Left cardiac atrium (tissue), 4 donors: ENCODE measurements around the gene ING2. TPM values are rescaled to one million over a fixed set of nuclear protein-coding genes. Genes with fewer than 3 reads are reported as not detected.
"Not testable (repeated sequence)": the region's sequence is repeated elsewhere in the genome, so short reads cannot be mapped to it uniquely, and the experiment has no call there.

Source experiments
- ATAC-seq, 2 donors: fragments of 200-7000 bp; cut with Tn5 transposase; one replicate each; pipeline ENCODE4 v1.9.1; 2020; ENCODE audit warnings: mild to moderate bottlenecking in 2 of 2, moderate library complexity in 2 of 2
- DNase-seq: peaks from one replicate; pipeline ENCODE4 v3.0.0-alpha.2; 2020
- intact Hi-C, 2 donors: fragments of 100-400 bp; cut with DNase I; formaldehyde crosslinking; loops; one replicate each; pipeline versions ENCODE4 v1.14.1 to v1.15.1; 2022 to 2023
- total RNA-seq, 2 donors: library from RNA; stranded (reverse); fragmentation: NEBNext Ultra II Directional; extraction: Animal tissue kit (Norgen Biotek cat#: 25700); gene quantifications; one replicate each; pipeline ENCODE4 v1.2.1, GENCODE V29; 2021
- donor health status: DM: no; HTN: yes; CAD: no.
- donor health status: DM: no; HTN: yes; CAD: no; lungs with severe emphysema.
- donor health status: DM: yes; HTN: yes; CAD: no.
- donor health status: Dilated cardiomyopathy.

ING2 gene
- total RNA-seq, 2 donors from 2014 or later: 5.4 to 6.2 TPM

DNA sequence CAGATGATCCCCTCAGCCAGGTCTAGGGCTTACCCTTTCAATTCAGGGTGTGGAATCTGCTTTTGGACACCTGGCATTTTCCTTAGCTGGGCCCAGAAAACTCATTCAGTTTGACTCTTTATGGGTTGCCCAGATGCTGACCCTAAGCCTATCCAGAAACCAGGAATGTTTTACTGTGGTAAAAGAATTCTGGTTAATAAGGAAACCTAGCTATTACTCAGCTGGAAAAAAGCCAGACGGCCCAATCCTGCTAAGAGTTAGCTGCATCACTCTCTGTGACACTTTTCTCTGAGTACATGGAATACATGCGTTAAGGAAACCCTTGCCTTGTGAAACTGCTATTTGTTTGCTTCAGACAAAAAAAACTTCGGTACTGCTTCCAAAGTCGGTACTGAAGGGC, 28.0 kb downstream of the ING2 start:
- no peak for DNase-seq
- ATAC-seq: no peak
- intact Hi-C loops: no loop called here

DNA sequence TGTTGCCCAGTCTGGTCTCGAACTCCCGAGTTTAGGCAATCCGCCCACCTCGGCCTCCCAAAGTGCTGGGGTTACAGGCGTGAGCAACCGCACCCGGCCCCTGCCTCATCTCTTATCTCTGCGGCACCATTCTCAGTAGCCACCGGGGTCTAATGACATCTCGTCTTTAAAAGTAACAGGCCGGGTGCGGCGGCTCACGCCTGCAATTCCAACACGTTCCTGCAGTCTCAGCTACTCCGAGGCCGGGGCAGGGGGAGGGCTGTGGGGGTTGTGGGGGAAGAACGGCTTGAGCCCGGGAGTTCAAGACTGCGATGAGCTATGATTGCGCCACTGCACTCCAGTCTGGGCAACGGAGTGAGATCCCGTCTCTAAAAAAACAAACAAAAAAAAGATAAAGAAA, 28.8 kb downstream of the ING2 start:
- ATAC-seq (no peak), DNase-seq (no peak)
- intact Hi-C loops: no loop called here

GRCh38 chr4:183540410-183541009, 35.7 kb downstream of the ING2 start:
- ATAC-seq (no peak), DNase-seq (no peak)
- intact Hi-C loops: no loop called here

DNA sequence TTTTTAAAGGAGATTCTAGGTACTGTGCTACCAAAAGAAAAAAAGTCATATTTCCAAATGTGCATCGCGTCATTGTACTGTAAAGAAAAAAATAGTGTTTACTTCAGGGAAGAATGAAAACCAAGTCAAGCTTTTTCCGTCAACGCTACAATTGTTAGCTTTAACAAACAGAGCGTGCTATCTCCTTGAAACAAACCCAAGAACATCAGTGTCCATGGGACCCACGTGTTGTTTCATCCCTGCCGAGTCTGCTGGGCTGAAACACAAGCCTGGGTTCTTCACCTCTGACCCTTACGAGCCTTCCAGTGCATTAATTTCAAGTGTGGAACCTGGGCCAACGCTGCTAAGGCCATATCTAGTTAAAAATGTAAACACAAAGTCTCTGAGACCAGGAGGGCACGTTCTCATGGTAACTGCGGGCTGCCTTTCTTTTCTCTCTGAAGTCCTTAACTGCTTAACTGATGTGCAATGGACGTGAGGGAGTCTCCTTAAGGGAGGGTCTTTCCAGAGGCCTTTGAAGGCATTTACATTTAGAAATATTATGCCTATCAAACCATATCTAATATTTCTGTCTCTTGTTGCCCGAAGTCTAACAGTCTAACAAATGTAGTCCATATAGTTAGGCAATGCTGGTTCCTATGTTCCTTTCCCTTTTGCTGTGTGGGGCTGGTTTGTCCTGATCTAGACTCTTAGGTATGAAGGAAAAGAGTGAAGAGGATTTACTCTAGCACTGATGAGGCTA, 36.3 kb downstream of the ING2 start:
- DNase-seq (no peak), ATAC-seq (no peak)
- intact Hi-C loops: no loop called here

GRCh38 chr4:183541752-183542040, 36.8 kb downstream of the ING2 start:
- intact Hi-C loops: no loop called here

DNA sequence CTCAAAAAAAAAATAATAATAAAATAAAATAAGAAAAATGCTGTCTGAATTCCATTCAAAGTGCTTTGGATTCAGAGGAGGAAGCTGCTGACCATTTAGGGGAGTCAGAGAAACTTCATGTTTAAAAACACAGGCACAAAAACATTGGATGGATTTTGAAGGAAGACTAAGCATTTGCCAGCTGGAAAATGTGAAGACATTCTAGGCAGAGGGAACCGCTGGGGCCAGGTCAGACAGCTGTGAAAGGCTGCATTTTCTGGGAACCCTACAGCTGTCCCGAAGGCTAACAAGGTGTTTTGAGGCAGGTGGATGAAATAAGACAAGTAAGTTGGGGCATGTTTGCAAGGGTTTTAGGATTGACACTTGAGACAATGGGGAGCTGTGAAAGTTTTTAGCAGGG, 38.6 kb downstream of the ING2 start:
- DNase-seq (no peak), ATAC-seq (no peak)
- intact Hi-C loops: no loop called here

More at GRCh38 chr4:183541752-183542040, 36.8 kb downstream of the ING2 start:
- ATAC-seq (no peak), DNase-seq (no peak)

DNA sequence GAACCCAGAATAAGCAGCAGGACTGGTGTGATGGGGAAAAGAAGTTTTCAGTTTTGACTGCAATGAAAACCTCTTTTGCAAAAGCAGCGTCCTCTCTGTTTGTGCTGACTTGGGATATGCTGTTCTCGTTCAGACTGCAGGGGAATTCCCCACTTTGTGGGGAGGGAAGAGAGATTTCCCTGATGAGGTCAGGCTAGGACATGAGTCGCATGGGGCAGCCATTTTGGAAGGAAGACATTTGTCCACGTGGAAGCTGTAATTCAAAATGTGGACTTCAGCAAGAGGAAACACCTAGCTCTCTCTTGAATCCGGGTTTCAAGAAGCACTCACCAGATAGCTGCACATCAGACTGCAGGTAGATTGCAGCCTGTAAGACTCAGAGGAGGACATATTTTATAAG, 39.3 kb downstream of the ING2 start:
- no peak for DNase-seq
- intact Hi-C loops: no loop called here
- ATAC-seq: no peak

GRCh38 chr4:183546376-183546775, 41.5 kb downstream of the ING2 start:
- no peak for DNase-seq
- intact Hi-C loops: no loop called here
- ATAC-seq: no peak

GRCh38 chr4:183548306-183548705, 43.4 kb downstream of the ING2 start:
- ATAC-seq (no peak), DNase-seq (no peak)
- intact Hi-C loops: no loop called here

GRCh38 chr4:183550345-183551093, 45.7 kb downstream of the ING2 start:
- no peak for ATAC-seq
- no peak for DNase-seq

GRCh38 chr4:183552274-183553146, 47.7 kb downstream of the ING2 start:
- intact Hi-C loops: no loop called here
- no peak for ATAC-seq

More at GRCh38 chr4:183550345-183551093, 45.7 kb downstream of the ING2 start:
- intact Hi-C loops: no loop called here

DNA sequence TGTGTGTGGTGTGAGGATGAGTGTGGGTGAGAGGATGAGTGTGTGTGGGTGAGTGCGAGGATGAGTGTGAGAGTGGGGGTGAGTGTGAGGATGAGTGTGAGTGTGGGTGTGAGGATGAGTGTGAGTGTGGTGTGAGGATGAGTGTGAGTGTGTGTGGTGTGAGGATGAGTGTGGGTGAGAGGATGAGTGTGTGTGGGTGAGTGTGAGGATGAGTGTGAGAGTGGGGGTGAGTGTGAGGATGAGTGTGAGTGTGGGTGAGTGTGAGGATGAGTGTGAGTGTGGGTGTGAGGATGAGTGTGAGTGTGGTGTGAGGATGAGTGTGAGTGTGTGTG, 48.3 kb downstream of the ING2 start:
- not testable (repeated sequence) for DNase-seq, ATAC-seq

More at GRCh38 chr4:183552274-183553146, 47.7 kb downstream of the ING2 start:
- DNase-seq: no peak

GRCh38 chr4:183553601-183554345, 48.9 kb downstream of the ING2 start:
- intact Hi-C loops: no loop called here
- DNase-seq: no peak
- ATAC-seq: peak in 1 of 2 donors; percentile 24

More for the DNA sequence above, 48.3 kb downstream of the ING2 start:
- intact Hi-C loops: not testable (repeated sequence)

- no peak for DNase-seq
- intact Hi-C loops: no loop called here
- ATAC-seq: no peak
Observed at GRCh38 chr4:183554346-183554686, 49.5 kb downstream of the ING2 start.

GRCh38 chr4:183554878-183555585, 50.2 kb downstream of the ING2 start:
- ATAC-seq (no peak), DNase-seq (no peak)
- intact Hi-C loops: no loop called here

DNA sequence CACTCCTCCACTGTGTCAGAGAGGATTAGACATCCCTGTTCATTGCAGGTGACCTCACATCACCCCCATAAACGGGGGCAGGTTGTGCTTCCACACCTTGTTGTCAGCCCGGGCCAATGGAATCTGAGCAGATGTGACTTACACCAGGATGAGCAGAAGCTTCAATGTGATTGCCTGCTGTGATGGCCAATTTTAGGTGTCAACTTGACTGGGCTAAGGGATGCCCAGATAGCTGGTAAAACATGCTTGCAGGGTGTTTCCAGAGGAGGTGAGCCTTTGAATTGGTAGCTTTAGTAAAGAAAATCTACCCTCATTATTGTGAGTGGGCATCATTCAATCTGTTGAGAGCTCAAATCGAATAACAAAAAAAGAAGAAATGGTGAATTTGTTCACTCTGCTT, 52.1 kb downstream of the ING2 start:
- DNase-seq: no peak
- intact Hi-C loops: no loop called here
- ATAC-seq: no peak

DNA sequence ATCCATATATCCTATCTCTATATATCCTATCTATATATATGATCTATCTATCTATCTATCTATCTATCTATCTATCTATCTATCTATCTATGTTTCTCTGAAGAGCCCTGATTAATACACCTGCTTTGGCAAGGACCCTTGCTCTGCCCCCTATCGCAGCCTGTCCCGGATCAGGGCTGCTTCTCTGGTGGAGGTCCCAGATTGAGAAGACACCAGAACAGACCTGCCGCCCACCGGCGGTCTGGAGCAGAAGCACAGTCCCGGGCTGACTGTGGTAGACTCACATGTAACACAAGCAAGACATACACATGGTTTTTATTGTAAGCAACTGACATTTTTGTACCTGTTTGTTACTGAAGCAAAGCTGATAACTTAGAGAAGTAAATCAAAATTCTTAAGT, 52.8 kb downstream of the ING2 start:
- no peak for ATAC-seq

GRCh38 chr4:183558873-183559272, 54.0 kb downstream of the ING2 start:
- intact Hi-C loops: no loop called here
- no peak for ATAC-seq
- DNase-seq: no peak

More for the DNA sequence above, 52.8 kb downstream of the ING2 start:
- intact Hi-C loops: no loop called here
- DNase-seq: no peak
